Smooth muscle cell (in vitro differentiated cells): ENCODE data around the gene PHACTR3. TPM values are rescaled to one million over a fixed set of nuclear protein-coding genes. Genes with fewer than 3 reads are reported as not detected.

Experiments used
- DNase-seq: peaks from one replicate; lab custom pipeline; 2025; ENCODE audit not compliant: unreplicated experiment; lab: John Stamatoyannopoulos, UW
- H2AFZ ChIP-seq: fragments of 200-600 bp; sonication (generic); 2 replicates; pipeline ENCODE4 v1.6.0; 2016; ENCODE audit warnings: antibody characterized with exemption, low read depth, mild to moderate bottlenecking
- H3F3A ChIP-seq: fragments of 200-600 bp; sonication (generic); 2 replicates; pipeline ENCODE4 v1.6.0; 2017; ENCODE audit warnings: antibody characterized with exemption, low read depth
- H3K27ac ChIP-seq: fragments of 200-600 bp; sonication (generic); 2 replicates; pipeline ENCODE4 v1.5.1; 2016; ENCODE audit warnings: low read depth, mild to moderate bottlenecking
- H3K27me3 ChIP-seq: fragments of 200-600 bp; sonication (generic); 2 replicates; pipeline ENCODE4 v1.6.1; 2016; ENCODE audit warnings: low read depth, mild to moderate bottlenecking
- H3K36me3 ChIP-seq: fragments of 200-600 bp; sonication (generic); 2 replicates; pipeline ENCODE4 v1.5.1; 2016; ENCODE audit warnings: low read depth
- H3K4me1 ChIP-seq: fragments of 200-600 bp; sonication (generic); 2 replicates; pipeline ENCODE4 v1.5.1; 2016; ENCODE audit warnings: low read depth
- H3K4me2 ChIP-seq: fragments of 200-600 bp; sonication (generic); 2 replicates; pipeline ENCODE4 v1.6.0; 2016; ENCODE audit warnings: mild to moderate bottlenecking
- H3K4me3 ChIP-seq: fragments of 200-600 bp; sonication (generic); 2 replicates; pipeline ENCODE4 v1.5.1; 2016; ENCODE audit warnings: mild to moderate bottlenecking
- H3K79me2 ChIP-seq: fragments of 200-600 bp; sonication (generic); 2 replicates; pipeline ENCODE4 v1.6.0; 2016; ENCODE audit warnings: low read depth, mild to moderate bottlenecking
- H3K9ac ChIP-seq: fragments of 200-600 bp; sonication (generic); 2 replicates; pipeline ENCODE4 v1.6.0; 2016; ENCODE audit warnings: low read depth
- H3K9me3 ChIP-seq: fragments of 200-600 bp; sonication (generic); replicated peaks from 2 replicates; pipeline ENCODE4 v1.5.1; 2016; ENCODE audit warnings: low read depth
- H4K20me1 ChIP-seq: fragments of 200-600 bp; sonication (generic); 2 replicates; pipeline ENCODE4 v1.6.0; 2016; ENCODE audit warnings: low read depth
- WGBS: methylation state at CpG from one replicate; pipeline ENCODE4 v1.1.7; 2016; ENCODE audit warnings: low lambda C conversion rate; 5-methylcytosine and 5-hydroxymethylcytosine counted together
- polyA plus RNA-seq: library from polyadenylated mRNA; unstranded; fragments of >200 nt; fragmentation: Nextera tagmentation; extraction: Ambion mirVana; gene quantifications from 2 replicates; pipeline ENCODE4 v1.2.1, GENCODE V29; 2016
- total RNA-seq: library from RNA; depleted of rRNA; stranded (reverse); fragments of >200 nt; gene quantifications from 2 replicates; pipeline ENCODE4 v1.2.3, GENCODE V29; 2014
- TF ChIP-seq, protein P1 (sequence below): fragments of 200-600 bp; sonication (generic); IDR thresholded peaks from 2 replicates; pipeline ENCODE4 v1.5.1; 2017; ENCODE audit warnings: borderline replicate concordance, mild to moderate bottlenecking, antibody characterized with exemption; ENCODE audit not compliant: insufficient read depth, poor library complexity, severe bottlenecking

PHACTR3 gene
- total and polyA plus RNA-seq, 2 experiments from 2014 or later, result 0.76 to 2.6 TPM

DNA sequence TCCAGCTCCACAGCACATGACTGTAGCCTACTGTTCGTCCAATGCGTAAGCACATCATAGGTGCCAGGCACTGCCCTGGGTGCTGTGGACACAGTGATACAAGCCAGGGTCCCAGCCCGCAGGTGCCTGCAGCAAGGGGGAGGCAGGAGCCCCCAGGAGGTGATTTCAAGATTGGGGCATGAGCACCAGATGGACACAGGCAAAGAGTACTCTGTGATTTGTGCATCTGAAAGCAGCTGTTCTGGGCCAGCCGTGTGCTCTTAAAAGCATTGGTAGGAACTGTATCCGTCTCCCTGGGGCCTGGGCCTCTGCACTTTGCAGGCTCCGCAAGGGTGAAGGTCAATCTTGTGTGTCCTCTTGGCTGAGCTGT is 179.3 kb downstream of the PHACTR3 start:
- H3F3A ChIP-seq, result no peaks in the 10 kb centered on the region
- H3K27ac ChIP-seq, result no peak overlapping the region
- H3K4me2 ChIP-seq, result no peak overlapping the region
- DNase-seq, result no peak
- TF ChIP-seq, protein P1, sequence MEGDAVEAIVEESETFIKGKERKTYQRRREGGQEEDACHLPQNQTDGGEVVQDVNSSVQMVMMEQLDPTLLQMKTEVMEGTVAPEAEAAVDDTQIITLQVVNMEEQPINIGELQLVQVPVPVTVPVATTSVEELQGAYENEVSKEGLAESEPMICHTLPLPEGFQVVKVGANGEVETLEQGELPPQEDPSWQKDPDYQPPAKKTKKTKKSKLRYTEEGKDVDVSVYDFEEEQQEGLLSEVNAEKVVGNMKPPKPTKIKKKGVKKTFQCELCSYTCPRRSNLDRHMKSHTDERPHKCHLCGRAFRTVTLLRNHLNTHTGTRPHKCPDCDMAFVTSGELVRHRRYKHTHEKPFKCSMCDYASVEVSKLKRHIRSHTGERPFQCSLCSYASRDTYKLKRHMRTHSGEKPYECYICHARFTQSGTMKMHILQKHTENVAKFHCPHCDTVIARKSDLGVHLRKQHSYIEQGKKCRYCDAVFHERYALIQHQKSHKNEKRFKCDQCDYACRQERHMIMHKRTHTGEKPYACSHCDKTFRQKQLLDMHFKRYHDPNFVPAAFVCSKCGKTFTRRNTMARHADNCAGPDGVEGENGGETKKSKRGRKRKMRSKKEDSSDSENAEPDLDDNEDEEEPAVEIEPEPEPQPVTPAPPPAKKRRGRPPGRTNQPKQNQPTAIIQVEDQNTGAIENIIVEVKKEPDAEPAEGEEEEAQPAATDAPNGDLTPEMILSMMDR, result no peak
- H3K36me3 ChIP-seq, result no peaks in the 10 kb centered on the region
- H3K4me1 ChIP-seq, result no peaks in the 10 kb centered on the region
- WGBS, result 84% methylated on average over 6 of the region's 6 CpGs
- H3K79me2 ChIP-seq, result no peaks in the 10 kb centered on the region
- no peak overlapping the region for H2AFZ ChIP-seq
- H4K20me1 ChIP-seq, result no peaks in the 10 kb centered on the region
- H3K9me3 ChIP-seq, result no peaks in the 10 kb centered on the region
- no peaks in the 10 kb centered on the region for H3K27me3 ChIP-seq
- no peak overlapping the region for H3K4me3 ChIP-seq
- no peak overlapping the region for H3K9ac ChIP-seq

DNA sequence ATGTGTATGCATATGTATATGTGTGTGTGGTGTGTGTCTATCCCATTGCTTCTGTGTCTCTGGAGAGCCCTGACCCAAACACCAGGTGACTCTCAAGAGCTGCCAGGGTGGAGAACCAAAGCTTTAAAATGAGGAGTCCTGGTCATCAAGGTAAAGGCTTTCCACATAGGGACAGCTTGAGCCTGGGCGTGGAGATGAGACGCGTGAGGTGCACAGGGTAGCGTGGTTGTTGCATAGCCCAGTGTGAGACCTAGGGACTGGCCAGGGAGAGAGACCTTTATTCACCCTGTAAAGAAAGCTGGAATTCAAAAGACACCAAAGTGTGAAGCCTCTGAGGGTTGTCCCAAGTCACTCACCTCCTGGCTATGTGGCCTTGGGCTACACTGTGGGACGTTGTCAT is 180.0 kb downstream of the PHACTR3 start:
- DNase-seq, result no peak
- 86% methylated on average over 5 of the region's 5 CpGs for WGBS
- TF ChIP-seq, protein P1, result no peak

DNA sequence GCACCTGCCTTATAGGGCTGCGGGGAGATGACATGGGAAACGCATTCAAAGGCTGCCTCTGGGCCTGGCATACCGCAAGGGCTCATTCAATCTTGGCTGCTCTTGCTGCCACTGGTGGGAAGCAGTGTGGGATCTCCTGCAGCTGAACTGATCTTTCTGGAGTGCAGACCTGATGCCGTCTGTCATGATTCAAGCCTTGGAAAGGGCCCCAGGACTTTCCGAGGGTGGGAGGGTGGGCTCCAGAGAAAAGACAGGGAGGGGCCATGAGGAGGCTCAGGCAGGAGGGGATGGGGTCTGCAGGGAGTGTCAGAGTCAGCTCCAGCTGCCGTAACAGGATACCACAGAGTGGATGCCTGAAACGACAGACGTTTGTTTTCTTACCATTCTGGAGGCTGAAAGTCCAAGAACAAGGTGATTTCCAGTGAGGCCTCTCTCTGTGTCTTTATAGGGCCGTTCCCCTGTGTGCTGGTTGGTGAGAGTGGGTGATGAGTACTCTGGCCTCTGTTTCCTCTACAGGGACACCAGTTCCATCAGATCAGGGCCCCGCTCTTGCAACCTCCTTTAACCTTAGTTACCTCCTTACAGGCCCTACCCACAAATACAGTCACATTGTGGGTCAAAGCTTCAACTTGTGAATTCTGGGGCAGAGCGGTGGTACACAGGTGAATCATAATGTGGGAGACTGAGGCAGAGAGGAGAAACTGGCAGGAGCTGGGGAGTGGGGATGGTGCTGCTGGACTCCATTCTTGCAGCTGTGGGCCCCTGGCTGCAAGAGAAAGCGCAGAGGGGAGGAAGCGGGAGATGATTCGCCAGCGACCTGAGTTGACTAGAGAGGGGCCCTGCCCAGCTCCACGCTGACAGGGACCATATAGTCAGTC is 180.7 kb downstream of the PHACTR3 start:
- DNase-seq, result no peak

More for the DNA sequence above, 180.0 kb downstream of the PHACTR3 start:
- no peak overlapping the region for H3K4me3 ChIP-seq
- H3K4me1 ChIP-seq, result no peaks in the 10 kb centered on the region
- no peaks in the 10 kb centered on the region for H3K36me3 ChIP-seq
- no peaks in the 10 kb centered on the region for H3F3A ChIP-seq
- H3K27ac ChIP-seq, result no peak overlapping the region
- H3K4me2 ChIP-seq, result no peak overlapping the region
- H2AFZ ChIP-seq, result no peak overlapping the region
- H3K9ac ChIP-seq, result no peak overlapping the region
- H3K9me3 ChIP-seq, result no peaks in the 10 kb centered on the region
- H3K27me3 ChIP-seq, result no peaks in the 10 kb centered on the region
- no peaks in the 10 kb centered on the region for H3K79me2 ChIP-seq
- H4K20me1 ChIP-seq, result no peaks in the 10 kb centered on the region

More for the DNA sequence above, 180.7 kb downstream of the PHACTR3 start:
- Histone ChIP-seq H3K79me2 (no peaks in the 10 kb centered on the region), H3K9me3 (no peaks in the 10 kb centered on the region), H3K4me3 (no peak overlapping the region), H3K9ac (no peak overlapping the region), H2AFZ (no peak overlapping the region), H3F3A (no peaks in the 10 kb centered on the region), H3K4me1 (no peaks in the 10 kb centered on the region), H3K4me2 (no peak overlapping the region), H3K36me3 (no peaks in the 10 kb centered on the region), H3K27ac (no peak overlapping the region), H3K27me3 (no peaks in the 10 kb centered on the region), H4K20me1 (no peaks in the 10 kb centered on the region)
- 76% methylated on average over 16 of the region's 16 CpGs for WGBS
- TF ChIP-seq, protein P1, result no peak
